NCI-H187 (cell line): ENCODE measurements around the gene POLR2J2.
"Not testable (repeated sequence)": the region's sequence is repeated elsewhere in the genome, so short reads cannot be mapped to it uniquely, and the experiment has no call there.

Experiments
- DNase-seq, 2 experiments: peaks; one replicate each; lab custom pipeline; 2025; lab: John Stamatoyannopoulos, UW

Gene POLR2J2

DNA sequence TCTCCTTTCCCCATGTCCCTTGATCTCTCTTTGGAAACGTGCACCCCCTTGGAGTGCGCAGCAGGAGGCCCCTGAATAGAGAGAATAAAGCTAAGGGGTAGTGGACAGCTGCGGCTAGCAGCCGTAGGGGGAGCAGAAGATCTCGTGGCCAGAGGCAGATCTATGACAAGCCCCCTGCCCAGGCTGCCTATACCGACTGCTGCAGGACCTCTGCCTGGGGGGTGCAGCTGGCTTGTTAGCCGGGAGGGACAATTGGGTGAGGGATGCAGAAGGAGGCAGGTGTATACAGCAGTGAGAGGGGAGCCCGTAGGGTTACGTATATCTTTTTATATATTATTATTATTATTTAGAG is 469 bp upstream of the POLR2J2 start:
- not testable (repeated sequence) for DNase-seq

DNA sequence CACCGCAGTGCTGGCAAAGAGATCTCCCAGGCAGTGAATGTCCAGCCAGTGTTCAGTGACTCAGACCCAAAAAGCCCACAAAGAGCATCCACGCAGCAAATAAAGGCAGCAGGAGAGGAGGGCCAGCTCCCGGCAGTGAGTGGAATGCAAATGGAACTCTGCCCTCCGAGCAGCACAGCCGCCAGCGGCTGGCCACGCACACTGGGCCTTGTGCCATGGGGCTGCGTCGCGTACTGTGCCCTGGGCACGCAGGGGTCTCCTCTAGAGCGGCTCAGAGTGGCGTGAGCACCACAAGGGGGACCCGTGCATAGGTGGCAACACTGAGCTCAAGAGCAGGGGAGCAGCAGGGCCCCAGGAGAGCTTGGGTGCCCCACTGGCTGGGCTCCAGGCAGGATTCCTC is 3.9 kb downstream of the POLR2J2 start:
- not testable (repeated sequence) for DNase-seq

DNA sequence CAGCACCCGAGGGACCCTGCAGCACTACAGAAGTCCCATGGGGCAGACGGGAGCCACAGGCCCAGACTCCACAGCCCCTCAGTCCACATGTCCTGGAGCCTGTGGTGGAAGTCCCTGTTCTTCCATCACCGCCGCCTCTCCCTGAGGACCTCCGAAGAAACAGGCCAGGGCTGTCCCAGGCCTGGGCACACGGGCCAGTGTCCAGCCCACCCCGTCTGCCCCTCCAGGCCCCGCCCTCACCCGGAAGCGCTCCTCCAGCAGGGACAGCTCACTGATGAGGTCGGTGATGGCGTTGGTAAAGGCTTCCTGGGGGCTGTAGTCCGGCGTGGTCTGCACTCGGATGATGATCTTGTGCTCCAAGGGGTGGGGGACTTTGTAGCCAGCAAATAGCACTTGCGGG is 4.6 kb downstream of the POLR2J2 start:
- not testable (repeated sequence) for DNase-seq

DNA sequence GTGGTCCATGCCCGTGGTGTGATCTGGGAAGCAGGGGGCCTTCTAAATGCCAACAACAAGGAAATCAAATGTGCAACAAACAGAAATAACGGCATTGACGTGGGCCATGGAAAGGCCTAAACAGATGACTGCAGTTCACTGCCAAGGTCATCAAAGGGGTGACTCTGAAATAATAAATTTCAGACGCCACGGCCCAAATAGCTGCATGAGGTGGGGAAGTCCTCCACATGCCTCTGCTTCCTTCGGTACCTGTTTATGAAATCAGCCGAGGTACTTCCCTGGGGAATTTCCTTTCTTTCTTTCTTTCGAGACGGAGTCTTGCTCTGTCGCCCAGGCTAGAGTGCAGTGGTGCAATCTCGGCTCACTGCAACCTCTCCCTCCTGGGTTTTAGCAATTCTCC is 6.7 kb downstream of the POLR2J2 start:
- DNase-seq: not testable (repeated sequence)

DNA sequence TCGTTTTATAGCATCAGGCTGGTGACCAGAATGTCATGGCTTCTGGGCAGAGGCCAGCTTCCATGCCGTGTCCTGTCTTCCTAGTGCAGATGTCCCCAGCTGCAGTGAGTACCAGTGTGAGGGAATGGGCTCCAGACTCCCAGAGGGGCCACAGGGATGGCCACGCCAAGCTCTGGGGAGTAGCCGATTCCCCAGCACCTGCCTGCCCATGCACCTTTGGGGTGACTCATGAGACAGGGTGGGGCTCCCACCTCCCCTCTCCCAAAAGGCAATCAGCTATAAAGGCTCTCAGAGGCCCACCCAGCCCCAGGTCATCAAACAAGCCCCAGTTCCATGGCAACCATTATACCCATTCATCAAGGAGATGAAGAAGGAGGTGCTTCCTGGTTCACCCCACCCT is 21.5 kb downstream of the POLR2J2 start, which contains the start of gene SPDYE2B:
Gene SPDYE2B (plus strand): TSS at position 396 of the 400 bp plus-strand sequence. CDS start 2,030 bp downstream, outside the sequence.
- DNase-seq: not testable (repeated sequence)

DNA sequence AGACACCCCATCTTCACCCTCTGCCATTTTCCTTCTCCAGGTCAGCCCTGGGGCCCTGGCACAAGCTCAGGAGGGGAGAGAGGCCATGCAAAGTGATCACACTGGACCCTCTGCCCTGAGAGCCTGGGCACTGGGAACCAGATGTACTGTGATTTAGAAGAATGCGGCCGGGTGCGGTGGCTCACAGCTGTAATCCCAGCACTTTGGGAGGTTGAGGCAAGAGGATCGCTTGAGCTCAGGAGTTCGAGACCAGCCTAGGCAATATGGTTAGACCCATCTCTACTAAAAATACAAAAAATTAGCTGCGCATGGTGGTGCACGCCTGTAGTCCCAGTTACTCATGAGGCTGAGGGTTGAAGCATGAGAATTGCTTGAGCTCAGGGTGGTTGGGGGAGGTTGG is 23.6 kb downstream of the POLR2J2 start:
- DNase-seq: not testable (repeated sequence)

DNA sequence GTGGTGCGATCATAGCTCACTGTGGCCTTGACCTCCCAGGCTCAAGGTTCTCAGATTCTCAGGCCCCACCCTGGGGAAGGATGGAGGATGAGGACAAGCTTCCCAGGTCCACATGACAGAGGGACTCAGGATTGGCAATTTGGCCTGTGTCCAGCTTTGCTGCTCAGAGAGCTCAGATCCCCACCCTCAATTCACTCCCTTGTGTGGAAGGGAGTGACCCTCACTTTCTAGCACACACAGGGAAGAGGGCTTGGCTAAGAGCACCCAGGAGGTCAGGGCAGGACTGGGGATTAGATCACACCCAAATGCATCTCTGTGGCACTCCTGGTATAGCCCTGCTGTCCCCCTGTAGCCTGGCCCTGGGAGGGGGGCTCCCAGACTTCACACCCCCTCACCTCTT is 28.1 kb downstream of the POLR2J2 start:
- DNase-seq: not testable (repeated sequence)

DNA sequence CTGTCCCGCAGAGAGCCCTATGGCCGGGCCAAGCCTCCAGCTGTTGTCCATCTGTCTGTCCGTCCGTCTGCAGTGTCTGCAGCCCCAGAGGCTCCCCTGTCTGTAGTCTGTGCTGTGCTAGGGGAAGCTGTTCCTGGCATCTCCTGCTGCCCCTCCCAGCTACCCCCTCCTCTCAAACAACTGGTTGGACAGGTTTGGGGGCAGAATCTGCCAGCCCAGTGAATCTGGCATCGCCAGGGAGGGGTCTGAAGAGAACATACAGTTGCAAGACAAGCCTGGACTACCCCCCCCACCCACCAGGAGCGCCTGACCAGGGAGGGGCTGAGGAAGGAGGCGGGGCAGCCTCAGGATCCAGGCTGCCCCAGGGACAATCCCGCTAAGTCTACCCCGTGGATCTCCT is 28.8 kb downstream of the POLR2J2 start, which contains the start of gene UPK3BL1:
Gene UPK3BL1 (minus strand): TSS at position 101 of the 400 bp plus-strand sequence. CDS start 50 bp downstream, at position 51.
- not testable (repeated sequence) for DNase-seq

DNA sequence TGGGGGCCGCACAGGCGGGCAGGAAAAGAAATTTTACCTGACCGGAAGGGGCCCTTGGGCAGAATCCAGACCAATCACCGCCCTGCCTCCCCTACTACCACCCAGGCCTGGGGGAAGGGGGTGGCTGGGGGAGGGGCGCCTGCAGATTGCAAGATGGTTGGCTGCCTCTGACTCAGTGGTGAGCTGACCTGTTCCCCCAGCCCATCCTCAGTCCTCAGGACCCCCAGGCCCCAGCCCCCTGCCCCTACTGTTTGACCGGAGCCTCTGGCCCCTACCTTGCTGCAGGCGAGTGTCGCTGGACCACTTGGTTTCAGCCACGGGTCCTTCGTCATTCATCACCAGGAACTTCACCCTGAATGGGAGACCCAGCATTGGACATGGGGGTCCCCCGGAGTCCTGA is 32.6 kb downstream of the POLR2J2 start:
- DNase-seq: not testable (repeated sequence)

DNA sequence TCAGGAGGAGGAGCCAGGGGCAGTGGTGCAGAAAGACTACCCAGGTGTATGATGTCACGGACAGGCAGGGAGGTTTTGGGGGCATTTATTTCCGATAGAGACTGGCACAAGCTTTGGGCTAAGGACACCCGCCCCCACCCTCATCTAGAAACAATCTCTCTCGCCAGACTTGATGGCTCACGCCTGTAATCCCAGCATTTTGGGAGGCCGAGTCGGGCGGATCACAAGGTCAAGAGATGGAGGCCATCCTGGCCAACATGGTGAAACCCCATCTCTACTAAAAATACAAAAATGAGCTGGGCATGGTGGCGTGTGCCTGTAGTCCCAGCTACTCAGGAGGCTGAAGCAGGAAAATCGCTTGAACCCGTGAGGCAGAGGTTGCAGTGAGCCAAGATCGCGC is 34.5 kb downstream of the POLR2J2 start:
- not testable (repeated sequence) for DNase-seq

DNA sequence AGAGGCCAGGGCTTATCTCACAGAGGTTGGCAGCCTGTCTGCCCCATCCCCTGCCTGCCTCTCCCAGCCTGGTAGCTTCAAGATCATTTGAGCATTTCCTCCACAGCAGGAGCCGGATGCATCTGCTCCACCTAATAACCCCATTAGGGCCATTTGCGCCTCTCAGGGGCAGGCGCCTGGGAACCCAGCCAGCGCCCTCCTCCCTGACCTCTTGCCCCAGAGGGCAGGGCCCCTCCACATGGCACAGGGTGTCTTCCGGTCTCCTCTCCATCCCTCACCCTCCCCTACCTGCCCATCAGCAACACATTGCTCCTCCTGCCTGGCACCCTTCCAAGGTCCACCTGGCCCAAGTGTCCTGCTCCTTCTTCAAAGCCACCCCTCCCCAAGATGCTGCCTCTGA is 36.1 kb downstream of the POLR2J2 start:
- not testable (repeated sequence) for DNase-seq

DNA sequence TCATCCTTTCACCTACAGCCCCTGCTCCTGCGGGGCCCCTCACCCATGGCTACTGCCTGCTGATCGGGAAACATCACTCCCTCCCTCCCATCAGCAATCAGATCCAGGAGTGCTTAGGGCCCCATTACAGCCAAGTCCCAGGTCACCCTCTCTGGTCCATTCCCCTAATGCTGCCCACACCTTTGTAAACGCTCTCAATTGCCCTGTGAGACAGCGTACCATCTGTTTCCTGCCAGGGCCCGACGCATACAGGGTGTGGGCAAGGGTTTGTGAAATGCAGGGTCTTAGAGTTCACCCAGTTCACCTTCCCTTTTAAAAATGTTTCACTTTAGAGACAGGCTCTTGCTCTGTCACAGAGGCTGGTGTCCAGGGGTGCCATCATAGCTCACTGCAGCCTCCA is 37.2 kb downstream of the POLR2J2 start:
- not testable (repeated sequence) for DNase-seq

DNA sequence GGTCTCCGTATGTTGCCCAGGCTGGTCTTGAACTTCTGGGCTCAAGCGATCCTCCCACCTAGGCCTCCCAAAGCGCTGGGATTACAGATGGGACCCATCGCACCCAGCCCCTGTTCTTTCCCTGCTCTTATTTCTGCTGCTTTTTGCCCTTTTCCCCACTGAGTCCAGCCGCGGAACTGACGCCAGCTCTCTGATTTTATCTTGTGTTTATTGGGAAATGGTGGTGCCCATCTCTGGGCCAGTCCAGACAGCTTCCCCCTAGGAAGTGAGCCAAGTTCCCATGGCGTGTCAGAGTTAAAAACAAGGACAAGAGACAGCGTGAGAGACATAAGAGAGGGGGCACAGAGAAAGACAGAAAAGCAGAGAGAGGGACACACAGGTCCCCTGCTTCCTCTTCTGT is 40.8 kb downstream of the POLR2J2 start:
- not testable (repeated sequence) for DNase-seq

DNA sequence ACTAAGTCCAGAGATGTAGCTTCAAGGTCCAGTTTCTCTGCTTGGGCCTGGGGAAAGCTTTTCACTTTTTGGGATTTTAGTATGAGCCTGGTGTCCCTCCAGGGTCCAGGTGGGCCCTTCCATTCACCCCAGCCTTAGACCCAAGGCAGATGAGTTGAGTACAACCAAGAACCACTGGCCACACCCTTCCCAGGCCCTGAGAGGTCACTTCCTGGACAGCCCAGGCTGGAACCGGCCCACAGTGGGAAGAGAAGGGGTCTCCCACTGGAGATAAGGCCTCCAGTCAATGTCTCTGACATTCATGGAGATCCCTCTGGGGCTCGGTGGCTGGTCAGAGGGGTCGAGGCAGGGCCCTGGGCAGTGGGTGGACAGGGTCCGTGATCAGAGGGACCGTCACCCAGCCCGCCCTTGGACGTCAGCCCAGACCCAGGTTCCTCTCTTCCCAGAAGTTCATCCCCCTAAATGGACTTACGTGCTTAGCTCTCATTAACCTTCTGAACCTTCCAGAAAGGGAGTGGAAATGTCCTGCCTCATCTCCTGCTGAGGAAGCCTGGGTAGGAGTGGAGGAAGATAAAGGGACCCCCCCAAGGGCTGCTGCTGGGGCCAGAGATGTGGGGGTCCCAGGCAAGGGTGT is 44.1 kb downstream of the POLR2J2 start:
- DNase-seq: not testable (repeated sequence)

DNA sequence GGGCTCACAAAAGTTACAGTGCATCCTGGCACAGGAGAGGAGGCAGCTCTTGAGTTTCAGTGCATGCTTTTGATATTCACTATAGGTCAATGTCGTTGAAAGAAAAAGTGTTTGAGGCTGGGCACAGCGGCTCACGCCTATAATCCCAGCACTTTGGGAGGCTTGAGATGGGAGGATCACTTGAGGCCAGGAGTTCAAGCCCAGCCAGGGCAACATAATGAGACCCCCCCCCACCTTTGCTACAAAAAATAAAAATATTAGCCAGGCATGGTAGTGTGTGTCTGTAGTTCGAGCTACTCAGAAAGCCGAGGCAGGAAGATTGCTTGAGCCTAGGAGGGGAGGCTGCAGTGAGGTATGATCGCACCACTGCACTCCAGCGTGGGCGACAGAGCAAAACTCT is 53.3 kb downstream of the POLR2J2 start:
- not testable (repeated sequence) for DNase-seq

DNA sequence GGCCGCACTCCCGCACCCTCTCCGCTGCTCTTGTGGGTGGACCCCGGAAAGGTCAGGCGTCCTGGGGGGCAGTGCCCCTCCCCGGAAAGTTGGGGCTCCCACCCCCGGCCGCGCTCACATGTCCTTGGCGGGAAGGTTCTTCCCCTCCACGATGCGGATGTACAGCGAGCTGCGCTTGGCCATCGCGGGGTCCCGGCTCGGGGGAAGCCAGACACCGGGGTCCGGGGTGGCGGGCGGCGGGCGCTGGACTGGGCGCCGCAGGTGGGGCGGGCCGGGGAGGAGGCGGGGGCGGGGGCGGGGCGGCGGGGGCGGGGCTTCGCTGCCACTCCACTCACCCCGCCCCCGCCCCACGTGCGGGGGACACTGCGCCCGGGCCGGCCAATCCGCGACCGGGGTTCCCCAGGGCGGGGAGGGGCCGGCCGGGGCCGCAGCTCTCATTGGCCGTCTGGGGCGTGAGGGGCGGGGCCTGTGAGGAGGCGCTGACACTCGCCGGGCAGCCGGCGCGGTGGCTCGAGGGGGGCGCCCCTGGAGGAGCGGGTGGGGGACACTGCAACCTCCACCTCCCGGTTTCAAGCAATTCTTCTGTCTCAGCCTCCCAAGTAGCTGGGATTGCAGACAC is 54.8 kb downstream of the POLR2J2 start, which contains the start of gene RASA4:
Gene RASA4 (minus strand): TSS at position 250 of the 619 bp plus-strand sequence. CDS start 67 bp downstream, at position 183.
- DNase-seq: not testable (repeated sequence)
